ENCODE results near the gene MED15.
"Not testable (repeated sequence)": the region's sequence is repeated elsewhere in the genome, so short reads cannot be mapped to it uniquely, and the experiment has no call there.

Gene MED15

GRCh38 chr22:20589614-20590476 is 82.4 kb downstream of the MED15 start:
- H3K27ac ChIP-seq, result no peak overlapping the region
- TF ChIP-seq CTCF (IDR thresholded peaks at IDR 0.05) (no peak), ZFX (IDR thresholded peaks at IDR 0.05; ENCODE audit: borderline replicate concordance) (no peak)

- TF ChIP-seq CTCF (IDR thresholded peaks at IDR 0.05), result no peak
- TF ChIP-seq ZFX (IDR thresholded peaks at IDR 0.05; ENCODE audit: borderline replicate concordance), result no peak
Observed at GRCh38 chr22:20590477-20591294, 83.3 kb downstream of the MED15 start.

GRCh38 chr22:20591295-20591645 is 83.9 kb downstream of the MED15 start:
- TF ChIP-seq ZFX (IDR thresholded peaks at IDR 0.05; ENCODE audit: borderline replicate concordance), result no peak
- no peak for TF ChIP-seq CTCF (IDR thresholded peaks at IDR 0.05)
- no peak overlapping the region for H3K27ac ChIP-seq

More at GRCh38 chr22:20590477-20591294, 83.3 kb downstream of the MED15 start:
- no peak overlapping the region for H3K27ac ChIP-seq

- TF ChIP-seq CTCF (IDR thresholded peaks at IDR 0.05), result no peak
- TF ChIP-seq ZFX (IDR thresholded peaks at IDR 0.05; ENCODE audit: borderline replicate concordance), result no peak
- no peak overlapping the region for H3K27ac ChIP-seq
Observed at GRCh38 chr22:20591660-20592310, 84.4 kb downstream of the MED15 start.

- H3K27ac ChIP-seq, result not testable (repeated sequence)
Observed at GRCh38 chr22:20594038-20594437, 86.6 kb downstream of the MED15 start.

GRCh38 chr22:20594486-20594885 is 87.1 kb downstream of the MED15 start:
- H3K27ac ChIP-seq, result not testable (repeated sequence)

GRCh38 chr22:20595461-20595860 is 88.1 kb downstream of the MED15 start:
- H3K27ac ChIP-seq, result no peak overlapping the region
- TF ChIP-seq CTCF (IDR thresholded peaks at IDR 0.05) (no peak), ZFX (IDR thresholded peaks at IDR 0.05; ENCODE audit: borderline replicate concordance) (no peak)

- H3K27ac ChIP-seq, result no peak overlapping the region
- TF ChIP-seq ZFX (IDR thresholded peaks at IDR 0.05; ENCODE audit: borderline replicate concordance), result no peak
Observed at GRCh38 chr22:20599117-20599516, 91.7 kb downstream of the MED15 start.

Measured in 22Rv1 (cell line).